Measurements from ENCODE around the gene MUC20. TPM values are rescaled to one million over a fixed set of nuclear protein-coding genes. Genes with fewer than 3 reads are reported as not detected.
"Not testable (repeated sequence)": the region's sequence is repeated elsewhere in the genome, so short reads cannot be mapped to it uniquely, and the experiment has no call there.

MUC20 gene
- total and polyA plus RNA-seq, 2 of the 8 experiments (the other 6 are each of a cell fraction or from before 2014, with no cell fraction given) = 0.24 to 0.26 TPM

- H2AK5ac ChIP-seq (ENCODE audit: low read depth, low read length); H2BK20ac ChIP-seq (ENCODE audit: low read length); H4K91ac ChIP-seq (replicated peaks; ENCODE audit: insufficient read length, low read length); CTCF ChIA-PET (ENCODE audit: partially characterized antibody); FAIRE-seq; H3K27ac ChIP-seq (ENCODE audit: low read depth, low read length); H3K9me3 ChIP-seq (ENCODE audit: insufficient read depth in 2 of 2, low read depth in 1 of 2, low read length in 1 of 2); H4K5ac ChIP-seq (ENCODE audit: insufficient read length, low read depth, low read length); DNase-seq (ENCODE audit: low read depth in 1 of 2, low spot score in 2 of 2); H3K18ac ChIP-seq (ENCODE audit: extremely low read depth, low read length); H2BK12ac ChIP-seq (ENCODE audit: low read depth, low read length); H3K79me2 ChIP-seq (ENCODE audit: control insufficient read depth in 1 of 2, insufficient read depth in 2 of 2, low read length in 2 of 2); H4K20me1 ChIP-seq (replicated peaks in 1 of 2; ENCODE audit: control insufficient read depth in 1 of 2, insufficient read depth in 2 of 2, low read length in 2 of 2); H3K4ac ChIP-seq (replicated peaks; ENCODE audit: insufficient read length, low read depth, low read length); H3K56ac ChIP-seq (replicated peaks; ENCODE audit: insufficient read length, low read depth, low read length); H3K27me3 ChIP-seq (replicated peaks in 1 of 4; ENCODE audit: control insufficient read depth in 3 of 4, extremely low read depth in 1 of 4, insufficient read depth in 3 of 4, low read length in 3 of 4); H2BK120ac ChIP-seq (replicated peaks; ENCODE audit: low read depth, low read length); H2BK15ac ChIP-seq (ENCODE audit: low read length); H3K14ac ChIP-seq (ENCODE audit: insufficient read length); POLR2A ChIA-PET (ENCODE audit: partially characterized antibody); H3K79me1 ChIP-seq (ENCODE audit: low read depth, low read length); H2AFZ ChIP-seq (ENCODE audit: low read length); H2BK5ac ChIP-seq (ENCODE audit: low read depth, low read length); H3K23ac ChIP-seq (ENCODE audit: insufficient read length); H3K4me3 ChIP-seq (ENCODE audit: extremely low read depth in 1 of 4, insufficient read depth in 2 of 4, low read depth in 3 of 4, low read length in 4 of 4); H3K4me1 ChIP-seq (replicated peaks in 1 of 4; ENCODE audit: control insufficient read depth in 3 of 4, insufficient read depth in 4 of 4, low read length in 3 of 4); H3K4me2 ChIP-seq (ENCODE audit: insufficient read depth in 1 of 2, low read depth in 2 of 2, low read length in 2 of 2); H4K8ac ChIP-seq (ENCODE audit: extremely low read depth, insufficient read depth, low read length); H3K9ac ChIP-seq (replicated peaks in 1 of 4; ENCODE audit: extremely low read depth in 1 of 4, low read depth in 3 of 4, low read length in 3 of 4); H3K23me2 ChIP-seq (ENCODE audit: low read depth, low read length): not testable (repeated sequence)
- WGBS, 2 experiments (ENCODE audit: extremely low coverage in 1 of 2, insufficient coverage in 1 of 2, insufficient read length in 1 of 2, insufficient replicate concordance in 2 of 2, low coverage in 1 of 2, low lambda C conversion rate in 2 of 2, missing lambda C conversion rate in 1 of 2) = 87% methylated on average over 11 of the region's 15 CpGs; no CpG with 5 or more reads in 1 of the 2 experiments
- peaks cover 3 to 27% (median 8%) of the 10 kb centered on the region in 4 experiments; a peak in 7 of 8 replicates for H3K36me3 ChIP-seq (ENCODE audit: control insufficient read depth in 2 of 4, insufficient read depth in 4 of 4, low read length in 3 of 4)
Measured at GRCh38 chr3:195678391-195679015, 42.3 kb upstream of the MUC20 start.

DNA sequence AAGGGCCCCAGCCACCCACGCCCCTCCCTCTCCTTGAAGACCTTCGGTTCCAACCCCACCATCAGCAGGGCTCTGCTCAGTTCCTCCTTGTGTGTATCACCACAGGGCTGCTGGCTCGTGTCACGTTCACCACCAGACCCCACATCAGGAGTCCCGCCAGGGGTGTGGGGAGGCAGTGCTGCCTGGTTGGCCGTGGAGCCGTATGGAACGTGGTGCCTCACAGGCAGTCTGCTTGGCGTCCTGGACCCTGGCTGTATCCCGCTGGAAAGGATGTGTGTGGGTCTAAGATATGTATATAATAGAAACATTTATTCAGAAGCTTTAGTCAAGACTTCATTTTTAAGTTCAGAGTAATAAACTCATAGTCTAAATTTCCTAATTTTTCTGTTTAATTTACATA is 40.1 kb upstream of the MUC20 start:
- H2BK5ac ChIP-seq (ENCODE audit: low read depth, low read length); H3K4me3 ChIP-seq (ENCODE audit: extremely low read depth in 1 of 4, insufficient read depth in 2 of 4, low read depth in 3 of 4, low read length in 4 of 4); H4K91ac ChIP-seq (replicated peaks; ENCODE audit: insufficient read length, low read length); H3K79me1 ChIP-seq (ENCODE audit: low read depth, low read length); H3K4me1 ChIP-seq (replicated peaks in 1 of 4; ENCODE audit: control insufficient read depth in 3 of 4, insufficient read depth in 4 of 4, low read length in 3 of 4); H3K18ac ChIP-seq (ENCODE audit: extremely low read depth, low read length); H3K27ac ChIP-seq (ENCODE audit: low read depth, low read length); H2BK12ac ChIP-seq (ENCODE audit: low read depth, low read length); H2AK5ac ChIP-seq (ENCODE audit: low read depth, low read length); H3K23ac ChIP-seq (ENCODE audit: insufficient read length); H3K4me2 ChIP-seq (ENCODE audit: insufficient read depth in 1 of 2, low read depth in 2 of 2, low read length in 2 of 2); H3K27me3 ChIP-seq (replicated peaks in 1 of 4; ENCODE audit: control insufficient read depth in 3 of 4, extremely low read depth in 1 of 4, insufficient read depth in 3 of 4, low read length in 3 of 4); H3K23me2 ChIP-seq (ENCODE audit: low read depth, low read length); FAIRE-seq; H4K8ac ChIP-seq (ENCODE audit: extremely low read depth, insufficient read depth, low read length); H3K14ac ChIP-seq (ENCODE audit: insufficient read length); H3K56ac ChIP-seq (replicated peaks; ENCODE audit: insufficient read length, low read depth, low read length); POLR2A ChIA-PET (ENCODE audit: partially characterized antibody); H3K9me3 ChIP-seq (ENCODE audit: insufficient read depth in 2 of 2, low read depth in 1 of 2, low read length in 1 of 2); DNase-seq (ENCODE audit: low read depth in 1 of 2, low spot score in 2 of 2); H4K5ac ChIP-seq (ENCODE audit: insufficient read length, low read depth, low read length); H2AFZ ChIP-seq (ENCODE audit: low read length); H2BK20ac ChIP-seq (ENCODE audit: low read length); H3K79me2 ChIP-seq (ENCODE audit: control insufficient read depth in 1 of 2, insufficient read depth in 2 of 2, low read length in 2 of 2); CTCF ChIA-PET (ENCODE audit: partially characterized antibody); H2BK15ac ChIP-seq (ENCODE audit: low read length); H2BK120ac ChIP-seq (replicated peaks; ENCODE audit: low read depth, low read length); H4K20me1 ChIP-seq (replicated peaks in 1 of 2; ENCODE audit: control insufficient read depth in 1 of 2, insufficient read depth in 2 of 2, low read length in 2 of 2); H3K9ac ChIP-seq (replicated peaks in 1 of 4; ENCODE audit: extremely low read depth in 1 of 4, low read depth in 3 of 4, low read length in 3 of 4); H3K4ac ChIP-seq (replicated peaks; ENCODE audit: insufficient read length, low read depth, low read length): not testable (repeated sequence)
- H3K36me3 ChIP-seq (ENCODE audit: control insufficient read depth in 2 of 4, insufficient read depth in 4 of 4, low read length in 3 of 4) = peaks cover 3 to 25% (median 13%) of the 10 kb centered on the region in 4 experiments; a peak in 7 of 8 replicates
- WGBS, 2 experiments (ENCODE audit: extremely low coverage in 1 of 2, insufficient coverage in 1 of 2, insufficient read length in 1 of 2, insufficient replicate concordance in 2 of 2, low coverage in 1 of 2, low lambda C conversion rate in 2 of 2, missing lambda C conversion rate in 1 of 2) = 83% methylated on average over 8 of the region's 10 CpGs; no CpG with 5 or more reads in 1 of the 2 experiments

Measured in H1 (cell line).